ENCODE results near the gene ADARB2. TPM values are rescaled to one million over a fixed set of nuclear protein-coding genes. Genes with fewer than 3 reads are reported as not detected.

Gene ADARB2
- total RNA-seq, 1 donor from 2014 or later: not detected

GRCh38 chr10:1300218-1300617 lies 437.1 kb downstream of the ADARB2 start:
- DNase-seq (ENCODE audit: low read depth, low spot score): no peak

- DNase-seq (ENCODE audit: low read depth, low spot score): no peak
Observed at GRCh38 chr10:1299041-1299726, 438.1 kb downstream of the ADARB2 start.

- DNase-seq (ENCODE audit: low read depth, low spot score): no peak
Observed at GRCh38 chr10:1297566-1298301, 439.6 kb downstream of the ADARB2 start.

GRCh38 chr10:1295756-1296480 lies 441.4 kb downstream of the ADARB2 start:
- DNase-seq (ENCODE audit: low read depth, low spot score): no peak

- no peak for DNase-seq (ENCODE audit: low read depth, low spot score)
Observed at GRCh38 chr10:1294748-1295147, 442.6 kb downstream of the ADARB2 start.

GRCh38 chr10:1293636-1294435 lies 443.5 kb downstream of the ADARB2 start:
- DNase-seq (ENCODE audit: low read depth, low spot score): no peak

- DNase-seq (ENCODE audit: low read depth, low spot score): no peak
Observed at GRCh38 chr10:1293157-1293556, 444.2 kb downstream of the ADARB2 start.

GRCh38 chr10:1292611-1293031 lies 444.7 kb downstream of the ADARB2 start:
- DNase-seq (ENCODE audit: low read depth, low spot score): no peak

- no peak for DNase-seq (ENCODE audit: low read depth, low spot score)
Observed at GRCh38 chr10:1291178-1292090, 445.9 kb downstream of the ADARB2 start.

GRCh38 chr10:1290071-1290471 lies 447.3 kb downstream of the ADARB2 start:
- no peak for DNase-seq (ENCODE audit: low read depth, low spot score)

GRCh38 chr10:1289591-1289990 lies 447.7 kb downstream of the ADARB2 start:
- no peak for DNase-seq (ENCODE audit: low read depth, low spot score)

GRCh38 chr10:1287971-1288401 lies 449.3 kb downstream of the ADARB2 start:
- no peak for DNase-seq (ENCODE audit: low read depth, low spot score)

- no peak for DNase-seq (ENCODE audit: low read depth, low spot score)
Observed at GRCh38 chr10:1287487-1287886, 449.8 kb downstream of the ADARB2 start.

- DNase-seq (ENCODE audit: low read depth, low spot score): no peak
Observed at GRCh38 chr10:1284076-1284475, 453.2 kb downstream of the ADARB2 start.

GRCh38 chr10:1281405-1281782 lies 455.9 kb downstream of the ADARB2 start:
- no peak for DNase-seq (ENCODE audit: low read depth, low spot score)

- no peak for DNase-seq (ENCODE audit: low read depth, low spot score)
Observed at GRCh38 chr10:1280466-1281404, 456.6 kb downstream of the ADARB2 start.

GRCh38 chr10:1278306-1278705 lies 459.0 kb downstream of the ADARB2 start:
- no peak for DNase-seq (ENCODE audit: low read depth, low spot score)

GRCh38 chr10:1274701-1275544 lies 462.4 kb downstream of the ADARB2 start:
- DNase-seq (ENCODE audit: low read depth, low spot score): no peak
